B cell (primary cell): ENCODE measurements around the gene MCTP1. TPM values are rescaled to one million over a fixed set of nuclear protein-coding genes. Genes with fewer than 3 reads are reported as not detected.

Experiments
- ATAC-seq: fragments of 200-7000 bp; cut with Tn5 transposase; one replicate; pipeline ENCODE4 v1.10.0; 2021; ENCODE audit warnings: low read depth, mild to moderate bottlenecking, moderate number of reproducible peaks, moderate library complexity
- CTCF ChIA-PET: fragments of 350-600 bp; sonication (Branson Sonifier 250); formaldehyde crosslinking; loops from one replicate; lab custom pipeline; 2021; ENCODE audit warnings: antibody characterized with exemption, inconsistent platforms; lab: Charles Lee
- POLR2A ChIA-PET: fragments of 350-600 bp; sonication (Branson Sonifier 250); formaldehyde crosslinking; loops from one replicate; lab custom pipeline; 2021; ENCODE audit warnings: antibody characterized with exemption; lab: Charles Lee
- DNase-seq: peaks from one replicate; pipeline ENCODE4 v3.0.0; 2013
- H2AFZ ChIP-seq: 2 replicates; pipeline ENCODE4 v1.6.1; 2012; ENCODE audit warnings: mild to moderate bottlenecking, low read depth, low read length; ENCODE audit not compliant: insufficient read depth, poor library complexity, severe bottlenecking
- H3K27ac ChIP-seq, 2 donors: 1 replicate in 1 of 2; 2 replicates in 1 of 2; pipeline ENCODE4 v1.5.1; 2012 to 2013; ENCODE audit warnings: low read length in 2 of 2, mild to moderate bottlenecking in 2 of 2, moderate library complexity in 1 of 2
- H3K27me3 ChIP-seq, 4 experiments: fragments of 200-600 bp in 1 of 4; sonication (generic) in 1 of 4; replicated peaks in 1 of 4; 1 replicate in 2 of 4; 2 replicates in 2 of 4; pipeline versions ENCODE4 v1.6.1 to v1.7.0; 2013 to 2016; ENCODE audit warnings: low read length in 3 of 4, mild to moderate bottlenecking in 2 of 4, mixed read lengths in 1 of 4, moderate library complexity in 1 of 4; ENCODE audit not compliant: insufficient read depth in 4 of 4, control insufficient read depth in 3 of 4; ENCODE audit errors: control extremely low read depth in 1 of 4
- H3K36me3 ChIP-seq, 2 experiments: replicated peaks in 1 of 2; 1 replicate in 1 of 2; 2 replicates in 1 of 2; pipeline versions ENCODE4 v1.6.1 to v1.7.1; 2013; ENCODE audit warnings: low read length in 1 of 2; ENCODE audit not compliant: insufficient read depth in 2 of 2, control insufficient read depth in 1 of 2; ENCODE audit errors: control extremely low read depth in 1 of 2, extremely low read depth in 1 of 2
- H3K4me1 ChIP-seq, 2 donors: fragments of 200-600 bp in 1 of 2; sonication (generic) in 1 of 2; 1 replicate in 1 of 2; 2 replicates in 1 of 2; pipeline versions ENCODE4 v1.5.1 to v1.6.1; 2013 to 2017; ENCODE audit warnings: low read length in 2 of 2; ENCODE audit not compliant: control insufficient read depth in 2 of 2, insufficient read depth in 2 of 2
- H3K4me2 ChIP-seq: replicated peaks from 2 replicates; pipeline ENCODE3; 2012; ENCODE audit warnings: mild to moderate bottlenecking, low read depth, low read length; ENCODE audit not compliant: poor library complexity, severe bottlenecking
- H3K4me3 ChIP-seq, 5 experiments: fragments of 200-600 bp in 1 of 5; sonication (generic) in 1 of 5; 1 replicate in 3 of 5; 2 replicates in 2 of 5; pipeline versions ENCODE4 v1.5.1 to v1.7.0; 2011 to 2016; ENCODE audit warnings: low read length in 4 of 5, mild to moderate bottlenecking in 4 of 5, low read depth in 2 of 5, control low read depth in 1 of 5, moderate library complexity in 1 of 5; ENCODE audit not compliant: insufficient read depth in 1 of 5; ENCODE audit errors: control extremely low read depth in 1 of 5, extremely low read depth in 1 of 5
- H3K79me2 ChIP-seq: fragments of 200-600 bp; sonication (generic); one replicate; pipeline ENCODE4 v1.6.0; 2016; ENCODE audit warnings: low read length; ENCODE audit not compliant: control insufficient read depth, insufficient read depth
- H3K9ac ChIP-seq: fragments of 200-600 bp; sonication (generic); 2 replicates; pipeline ENCODE4 v1.6.1; 2017; ENCODE audit warnings: mild to moderate bottlenecking, low read length, moderate library complexity
- H3K9me3 ChIP-seq, 3 donors: one replicate each; pipeline versions ENCODE4 v1.6.1 to v1.7.1; 2013; ENCODE audit warnings: low read length in 2 of 3; ENCODE audit not compliant: control insufficient read depth in 2 of 3, insufficient read depth in 1 of 3; ENCODE audit errors: control extremely low read depth in 1 of 3
- H4K20me1 ChIP-seq: 2 replicates; pipeline ENCODE4 v1.6.0; 2012; ENCODE audit warnings: mild to moderate bottlenecking, low read length; ENCODE audit not compliant: insufficient read depth, control insufficient read depth, poor library complexity, severe bottlenecking
- H3K27ac Mint-ChIP-seq: one replicate; pipeline ENCODE4 v1.8.0; 2021; ENCODE audit warnings: mixed read lengths
- H3K27me3 Mint-ChIP-seq: one replicate; pipeline ENCODE4 v1.8.0; 2021; ENCODE audit warnings: mixed read lengths
- H3K4me1 Mint-ChIP-seq: one replicate; pipeline ENCODE4 v1.8.0; 2021; ENCODE audit warnings: mixed read lengths
- H3K4me3 Mint-ChIP-seq: one replicate; pipeline ENCODE4 v1.8.0; 2021; ENCODE audit warnings: mixed read lengths
- H3K9me3 Mint-ChIP-seq: one replicate; pipeline ENCODE4 v1.8.0; 2022; ENCODE audit warnings: mixed read lengths; ENCODE audit not compliant: insufficient read depth
- CTCF ChIP-seq: fragments of 200-600 bp; IDR thresholded peaks from one replicate; pipeline ENCODE4 v1.8.0; 2022; ENCODE audit warnings: antibody characterized with exemption, mild to moderate bottlenecking
- EZH2 ChIP-seq: IDR thresholded peaks from 2 replicates; pipeline ENCODE4 v1.6.1; 2012; ENCODE audit warnings: borderline replicate concordance, low read depth, mild to moderate bottlenecking, moderate library complexity, low read length; ENCODE audit not compliant: insufficient read depth, poor library complexity, severe bottlenecking
- WGBS: methylation state at CpG from one replicate; pipeline ENCODE4 v1.1.5; 2013; ENCODE audit warnings: missing lambda C conversion rate; ENCODE audit not compliant: insufficient coverage; 5-methylcytosine and 5-hydroxymethylcytosine counted together
- intact Hi-C: fragments of 100-400 bp; cut with micrococcal nuclease; formaldehyde crosslinking; loops from one replicate; pipeline ENCODE4 v1.10.0; 2022
- polyA plus RNA-seq: library from polyadenylated mRNA; depleted of rRNA; stranded (reverse); fragments of >200 nt; gene quantifications from 2 replicates; pipeline ENCODE4 v1.2.3, GENCODE V29; 2012
- total RNA-seq, 2 donors: library from RNA; stranded (reverse); fragments of 120-200 nt in 1 of 2; gene quantifications; 1 replicate in 1 of 2; 2 replicates in 1 of 2; pipeline versions ENCODE4 v1.2.3 to v1.2.4, GENCODE V29; 2013 to 2022

The MCTP1 gene
- total and polyA plus RNA-seq, 2 donors (not counting 1 experiment from before 2014, with no cell fraction given) = 0.42 to 2.5 TPM

- H4K20me1 ChIP-seq = no peaks in the 10 kb centered on the region
- H3K27me3 Mint-ChIP-seq = peaks cover 3% of the 10 kb centered on the region
- intact Hi-C loops = no loop called here
- ATAC-seq (no peak), DNase-seq (no peak)
- POLR2A ChIA-PET = no interaction called here
- no peak overlapping the region for H3K9ac ChIP-seq
- no peaks in the 10 kb centered on the region for H3K9me3 ChIP-seq
- H3K27ac ChIP-seq = no peak overlapping the region
- no peak overlapping the region for H3K27ac Mint-ChIP-seq
- no peaks in the 10 kb centered on the region for H3K27me3 ChIP-seq
- H3K4me2 ChIP-seq = no peak overlapping the region
- H3K9me3 Mint-ChIP-seq = no peaks in the 10 kb centered on the region
- TF ChIP-seq EZH2 (no peak), CTCF (no peak)
- no peaks in the 10 kb centered on the region for H3K79me2 ChIP-seq
- H3K36me3 ChIP-seq = no peaks in the 10 kb centered on the region
- H3K4me1 Mint-ChIP-seq = no peaks in the 10 kb centered on the region
- no peak overlapping the region for H2AFZ ChIP-seq
- WGBS = 100% methylated on average over 4 of the region's 7 CpGs
- CTCF ChIA-PET = no interaction called here
- no peak overlapping the region for H3K4me3 Mint-ChIP-seq
- no peak overlapping the region for H3K4me3 ChIP-seq
- no peaks in the 10 kb centered on the region for H3K4me1 ChIP-seq
Observed at GRCh38 chr5:94769996-94770395, 514.9 kb downstream of the MCTP1 start.

- no peak overlapping the region for H3K27ac Mint-ChIP-seq
- no peak overlapping the region for H3K4me3 Mint-ChIP-seq
- no peak overlapping the region for H3K9ac ChIP-seq
- H3K27me3 Mint-ChIP-seq = peaks cover 3% of the 10 kb centered on the region
- intact Hi-C loops = no loop called here
- 94% methylated on average over 2 of the region's 4 CpGs for WGBS
- no peaks in the 10 kb centered on the region for H3K4me1 Mint-ChIP-seq
- H3K9me3 Mint-ChIP-seq = no peaks in the 10 kb centered on the region
- no peak overlapping the region for H3K4me3 ChIP-seq
- DNase-seq (no peak), ATAC-seq (no peak)
- no peaks in the 10 kb centered on the region for H3K27me3 ChIP-seq
- no peak for TF ChIP-seq EZH2
- no peak for TF ChIP-seq CTCF
- H3K27ac ChIP-seq = no peak overlapping the region
- H4K20me1 ChIP-seq = no peaks in the 10 kb centered on the region
- H2AFZ ChIP-seq = no peak overlapping the region
- H3K4me1 ChIP-seq = no peaks in the 10 kb centered on the region
- no peaks in the 10 kb centered on the region for H3K79me2 ChIP-seq
- H3K9me3 ChIP-seq = no peaks in the 10 kb centered on the region
- no peak overlapping the region for H3K4me2 ChIP-seq
- CTCF ChIA-PET = interaction anchor here (1.8 kb wide), 1 partner anchor 24 kb away, joined by 5 read pairs; no protein-coding TSS in a partner anchor
- POLR2A ChIA-PET = no interaction called here
- H3K36me3 ChIP-seq = no peaks in the 10 kb centered on the region
Observed at GRCh38 chr5:94761786-94762185, 523.1 kb downstream of the MCTP1 start.
